Endothelial cell of umbilical vein (primary cell): Measurements from ENCODE around the gene GDA. TPM values are rescaled to one million over a fixed set of nuclear protein-coding genes. Genes with fewer than 3 reads are reported as not detected.
A peak's percentile ranks its signal among the peaks of the same experiment; 100 is the strongest.

Experiments used
- BruUV-seq: library from RNA; stranded (reverse); fragments of 400-500 nt; replicated peaks from 2 replicates; lab custom pipeline; 2021; lab: Mats Ljungman, UMichigan
- CTCF ChIA-PET: fragments of 300-600, 350-600 bp; sonication (Branson Sonifier 250); formaldehyde crosslinking; loops from one replicate; lab custom pipeline; 2021; ENCODE audit warnings: antibody characterized with exemption, inconsistent platforms; lab: Charles Lee
- POLR2A ChIA-PET: fragments of 300-600, 350-600 bp; sonication (Branson Sonifier 250); formaldehyde crosslinking; loops from one replicate; lab custom pipeline; 2021; ENCODE audit warnings: antibody characterized with exemption, inconsistent platforms; lab: Charles Lee
- DNase-seq: peaks from one replicate; pipeline ENCODE4 v3.0.0-alpha.2; 2011; ENCODE audit warnings: low read depth, low spot score
- FAIRE-seq: peaks from 2 replicates; lab custom pipeline; 2011; peaks lifted over from hg19 to GRCh38; lab: Jason Lieb, UNC
- H2AFZ ChIP-seq: 2 replicates; pipeline ENCODE4 v1.6.0; 2012; ENCODE audit warnings: low read depth, low read length, control low read depth, inconsistent platforms
- H3K27ac ChIP-seq: 2 replicates; pipeline ENCODE4 v1.5.1; 2011; ENCODE audit warnings: low read depth, mild to moderate bottlenecking, control low read depth, low read length, moderate library complexity; ENCODE audit not compliant: insufficient read depth
- H3K27me3 ChIP-seq, 2 experiments: 2 replicates each; pipeline versions ENCODE4 v1.6.0 to v1.6.1; 2011; ENCODE audit warnings: low read length in 2 of 2, mixed read lengths in 1 of 2; ENCODE audit not compliant: control insufficient read depth in 2 of 2, insufficient read depth in 2 of 2
- H3K36me3 ChIP-seq, 2 experiments: 2 replicates in 1 of 2; 3 replicates in 1 of 2; pipeline ENCODE4 v1.5.1; 2011; ENCODE audit warnings: low read length in 2 of 2, mild to moderate bottlenecking in 1 of 2, moderate library complexity in 1 of 2; ENCODE audit not compliant: control insufficient read depth in 2 of 2, insufficient read depth in 2 of 2; ENCODE audit errors: extremely low read depth in 1 of 2
- H3K4me1 ChIP-seq: 3 replicates; pipeline ENCODE4 v1.5.1; 2011; ENCODE audit warnings: mild to moderate bottlenecking, low read length; ENCODE audit not compliant: control insufficient read depth, insufficient read depth; ENCODE audit errors: extremely low read depth
- H3K4me2 ChIP-seq: 2 replicates; pipeline ENCODE4 v1.6.1; 2011; ENCODE audit warnings: low read length, control low read depth, mixed read lengths; ENCODE audit not compliant: insufficient read depth
- H3K4me3 ChIP-seq, 3 experiments: fragments of 200-600 bp in 1 of 3; sonication (generic), shearing (Covaris generic) in 1 of 3; replicated peaks in 1 of 3; 2 replicates each; pipeline ENCODE4 v1.5.1; 2011 to 2016; ENCODE audit warnings: control low read depth in 3 of 3, low read length in 3 of 3, mild to moderate bottlenecking in 2 of 3, inconsistent platforms in 1 of 3, low read depth in 1 of 3, moderate library complexity in 1 of 3; ENCODE audit not compliant: insufficient read depth in 1 of 3
- H3K79me2 ChIP-seq: 2 replicates; pipeline ENCODE4 v1.6.0; 2012; ENCODE audit warnings: low read length, inconsistent platforms; ENCODE audit not compliant: control insufficient read depth, insufficient read depth
- H3K9ac ChIP-seq: replicated peaks from 2 replicates; pipeline ENCODE3; 2011; ENCODE audit warnings: low read length, control low read depth; ENCODE audit not compliant: insufficient read depth; ENCODE audit errors: extremely low read depth
- H3K9me1 ChIP-seq: replicated peaks from 3 replicates; pipeline ENCODE4 v1.6.0; 2011; ENCODE audit warnings: mild to moderate bottlenecking, low read length; ENCODE audit not compliant: control insufficient read depth, insufficient read depth; ENCODE audit errors: extremely low read depth
- H3K9me3 ChIP-seq: replicated peaks from 2 replicates; pipeline ENCODE4 v1.5.1; 2012; ENCODE audit warnings: low read length, inconsistent platforms; ENCODE audit not compliant: control insufficient read depth, insufficient read depth
- H4K20me1 ChIP-seq: replicated peaks from 2 replicates; pipeline ENCODE3; 2011; ENCODE audit warnings: mild to moderate bottlenecking, low read length; ENCODE audit not compliant: control insufficient read depth, insufficient read depth; ENCODE audit errors: extremely low read depth
- EZH2 ChIP-seq: IDR thresholded peaks from 2 replicates; pipeline ENCODE4 v1.6.1; 2012; ENCODE audit warnings: borderline replicate concordance, low read depth, mild to moderate bottlenecking, moderate library complexity, low read length, inconsistent platforms; ENCODE audit not compliant: severe bottlenecking
- FOS ChIP-seq: IDR thresholded peaks from 2 replicates; pipeline ENCODE4 v1.6.1; 2011; ENCODE audit warnings: mild to moderate bottlenecking, low read length, moderate library complexity, borderline replicate concordance; ENCODE audit not compliant: insufficient read depth
- GATA2 ChIP-seq: IDR thresholded peaks from 2 replicates; pipeline ENCODE4 v1.7.0; 2011; ENCODE audit warnings: low read depth, mild to moderate bottlenecking, moderate library complexity, mixed read lengths, low read length; ENCODE audit not compliant: insufficient read length, insufficient read depth
- JUN ChIP-seq: IDR thresholded peaks from 2 replicates; pipeline ENCODE4 v1.6.1; 2011; ENCODE audit warnings: borderline replicate concordance, low read depth; ENCODE audit not compliant: insufficient read length, insufficient read depth
- MYC ChIP-seq: IDR thresholded peaks from one replicate; pipeline ENCODE4 v1.6.1; 2011; ENCODE audit warnings: mild to moderate bottlenecking, low read depth, low read length
- POLR2A ChIP-seq: IDR thresholded peaks from 2 replicates; pipeline ENCODE4 v1.6.1; 2012; ENCODE audit warnings: low read depth, mild to moderate bottlenecking, control low read depth, low read length
- POLR2AphosphoS5 ChIP-seq: IDR thresholded peaks from 2 replicates; pipeline ENCODE4 v1.6.1; 2012; ENCODE audit warnings: low read depth, mild to moderate bottlenecking, control low read depth, low read length, moderate library complexity; ENCODE audit not compliant: insufficient read depth
- dilution Hi-C: fragments of 300-500 bp; cut with MboI; formaldehyde crosslinking; loops from one replicate; pipeline ENCODE4 v1.15.0; 2019; ENCODE audit warnings: low sequenced_read_pairs; ENCODE audit not compliant: extremely low pct_ligation_motif_present
- intact Hi-C: fragments of 100-400 bp; cut with micrococcal nuclease; formaldehyde crosslinking; loops from one replicate; pipeline ENCODE4 v1.10.0; 2022
- polyA plus RNA-seq, 4 experiments: library from polyadenylated mRNA; depleted of rRNA in 3 of 4; stranded (reverse) in 3 of 4; unstranded in 1 of 4; fragments of >200 nt; gene quantifications; 2 replicates each; pipeline versions ENCODE4 v1.2.1 to v1.2.3, GENCODE V29; 2011 to 2012; ENCODE audit warnings: missing spikeins in 1 of 4
- total RNA-seq: library from RNA; stranded (reverse); gene quantifications from 2 replicates; pipeline ENCODE4 v1.2.3, GENCODE V29; 2021
- TF ChIP-seq, protein P1 (sequence below), 2 donors: IDR thresholded peaks; 1 replicate in 1 of 2; 2 replicates in 1 of 2; pipeline ENCODE4 v1.5.1; 2011; ENCODE audit warnings: low read length in 2 of 2, mild to moderate bottlenecking in 2 of 2, moderate library complexity in 2 of 2, control low read depth in 1 of 2, inconsistent platforms in 1 of 2, low read depth in 1 of 2; ENCODE audit not compliant: insufficient read depth in 1 of 2; ENCODE audit errors: extremely low read depth in 1 of 2
- TF ChIP-seq, protein P2 (sequence below): IDR thresholded peaks from 2 replicates; pipeline ENCODE4 v1.6.1; 2011; ENCODE audit not compliant: insufficient read depth, insufficient read length

The GDA gene
- total and polyA plus RNA-seq, 2 donors (not counting 3 experiments of a cell fraction or from before 2014, with no cell fraction given) = not detected

DNA sequence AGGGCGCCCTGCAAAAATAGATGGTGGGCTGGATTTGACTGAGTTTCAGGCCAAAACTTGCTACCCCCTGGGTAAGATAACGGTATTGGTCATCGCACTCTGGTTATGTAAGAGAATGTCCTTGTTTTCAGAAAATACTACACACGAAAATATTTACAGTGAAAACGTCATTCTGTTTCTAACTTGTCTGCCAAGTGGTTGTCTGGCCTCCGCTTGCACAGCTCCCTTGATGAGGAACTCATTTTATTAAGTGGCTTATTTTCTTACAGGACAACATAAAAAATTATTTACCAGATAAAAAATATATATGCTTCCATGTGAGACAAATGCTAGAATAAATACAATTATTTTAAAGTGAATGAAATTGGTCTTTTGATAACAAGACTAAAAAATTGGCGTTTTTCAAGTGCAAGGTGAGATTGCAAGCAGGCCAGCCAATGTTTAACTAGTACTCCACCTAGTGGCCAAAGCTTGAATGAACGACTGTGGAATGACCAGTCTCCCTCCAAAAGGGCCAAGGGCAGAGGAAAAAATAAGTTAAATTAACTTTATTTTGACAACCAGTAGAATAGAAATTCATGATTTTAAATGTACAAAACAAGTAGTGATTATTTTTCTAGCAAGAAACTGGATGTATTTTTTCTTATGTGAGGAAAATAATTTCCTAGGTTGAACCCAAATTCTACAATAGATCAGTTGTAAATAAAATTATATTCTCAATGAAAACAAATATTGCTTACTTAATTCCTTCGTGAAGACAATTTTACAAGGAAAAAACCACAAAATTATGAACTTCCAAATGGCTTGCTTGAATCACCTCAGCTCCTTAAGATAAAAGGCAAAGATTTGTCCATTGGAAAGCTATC, 122.6 kb downstream of the GDA start:
- Histone ChIP-seq H3K79me2 (no peaks in the 10 kb centered on the region), H4K20me1 (no peaks in the 10 kb centered on the region), H3K27me3 (peaks cover 2 to 4% of the 10 kb centered on the region in 2 experiments), H3K4me1 (no peaks in the 10 kb centered on the region), H3K27ac (no peak overlapping the region), H3K4me2 (no peak overlapping the region), H3K36me3 (no peaks in the 10 kb centered on the region), H3K9me1 (no peaks in the 10 kb centered on the region), H3K9ac (no peak overlapping the region), H3K9me3 (no peaks in the 10 kb centered on the region), H2AFZ (no peak overlapping the region), H3K4me3 (no peak overlapping the region)
- BruUV-seq = no TSS peak
- intact Hi-C loops (loop anchor here (1.0 kb wide), 3 partner anchors 69 to 465 kb away; no protein-coding TSS in a partner anchor), dilution Hi-C loops (no loop called here)
- no peak for TF ChIP-seq POLR2AphosphoS5
- TF ChIP-seq, protein P1, sequence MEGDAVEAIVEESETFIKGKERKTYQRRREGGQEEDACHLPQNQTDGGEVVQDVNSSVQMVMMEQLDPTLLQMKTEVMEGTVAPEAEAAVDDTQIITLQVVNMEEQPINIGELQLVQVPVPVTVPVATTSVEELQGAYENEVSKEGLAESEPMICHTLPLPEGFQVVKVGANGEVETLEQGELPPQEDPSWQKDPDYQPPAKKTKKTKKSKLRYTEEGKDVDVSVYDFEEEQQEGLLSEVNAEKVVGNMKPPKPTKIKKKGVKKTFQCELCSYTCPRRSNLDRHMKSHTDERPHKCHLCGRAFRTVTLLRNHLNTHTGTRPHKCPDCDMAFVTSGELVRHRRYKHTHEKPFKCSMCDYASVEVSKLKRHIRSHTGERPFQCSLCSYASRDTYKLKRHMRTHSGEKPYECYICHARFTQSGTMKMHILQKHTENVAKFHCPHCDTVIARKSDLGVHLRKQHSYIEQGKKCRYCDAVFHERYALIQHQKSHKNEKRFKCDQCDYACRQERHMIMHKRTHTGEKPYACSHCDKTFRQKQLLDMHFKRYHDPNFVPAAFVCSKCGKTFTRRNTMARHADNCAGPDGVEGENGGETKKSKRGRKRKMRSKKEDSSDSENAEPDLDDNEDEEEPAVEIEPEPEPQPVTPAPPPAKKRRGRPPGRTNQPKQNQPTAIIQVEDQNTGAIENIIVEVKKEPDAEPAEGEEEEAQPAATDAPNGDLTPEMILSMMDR (IDR thresholded peaks at IDR 0.05; ENCODE audit: extremely low read depth in 1 of 2, insufficient read depth in 1 of 2, low read depth in 1 of 2, low read length in 2 of 2) = peak; percentile 74 to 79
- peak; percentile 48 for DNase-seq
- CTCF ChIA-PET = interaction anchor here (0.6 to 5.3 kb wide), 45 partner anchors 8 to 684 kb away, joined by 3 to 237 read pairs (median 4); no protein-coding TSS in a partner anchor
- POLR2A ChIA-PET = no interaction called here
- peak; percentile 81 for FAIRE-seq

DNA sequence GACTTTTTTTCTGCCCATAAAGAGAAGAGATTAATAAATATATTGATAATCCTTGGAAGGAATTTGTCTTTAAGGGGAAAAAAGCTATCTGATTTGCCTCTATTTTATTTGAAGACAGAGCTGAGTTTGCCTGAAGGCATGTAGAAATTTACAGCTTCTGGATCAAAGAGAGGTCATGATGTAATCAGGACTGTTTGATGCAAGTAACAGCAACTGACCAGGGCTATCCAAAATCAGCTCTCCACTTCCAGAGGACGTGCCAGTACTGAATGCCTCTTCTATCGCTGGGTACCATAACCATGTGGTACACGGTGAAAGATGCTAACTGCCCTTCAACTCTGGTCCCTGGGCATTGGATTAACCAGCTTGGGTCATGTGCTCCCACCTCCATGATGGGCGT, 125.2 kb downstream of the GDA start:
- no peaks in the 10 kb centered on the region for H4K20me1 ChIP-seq
- H2AFZ ChIP-seq = no peak overlapping the region
- no TSS peak for BruUV-seq
- no peak overlapping the region for H3K27ac ChIP-seq
- CTCF ChIA-PET = interaction anchor here (0.7 to 5.3 kb wide), 3 partner anchors 229 to 535 kb away, joined by 3 to 237 read pairs (median 3); no protein-coding TSS in a partner anchor
- H3K4me1 ChIP-seq = no peaks in the 10 kb centered on the region
- POLR2A ChIA-PET = interaction anchor here (0.6 kb wide), 1 partner anchor 41 kb away, joined by 3 read pairs; no protein-coding TSS in a partner anchor
- no peaks in the 10 kb centered on the region for H3K9me3 ChIP-seq
- H3K27me3 ChIP-seq = peaks cover 3 to 4% of the 10 kb centered on the region in 2 experiments
- no peak overlapping the region for H3K4me2 ChIP-seq
- no peak for TF ChIP-seq MYC
- no peak for TF ChIP-seq EZH2
- TF ChIP-seq JUN = no peak
- TF ChIP-seq FOS = no peak
- no peak for TF ChIP-seq POLR2A
- no peak for TF ChIP-seq POLR2AphosphoS5
- TF ChIP-seq, protein P1 (IDR thresholded peaks at IDR 0.05; ENCODE audit: extremely low read depth in 1 of 2, insufficient read depth in 1 of 2, low read depth in 1 of 2, low read length in 2 of 2) = no peak
- no peak for TF ChIP-seq GATA2
- TF ChIP-seq, protein P2, sequence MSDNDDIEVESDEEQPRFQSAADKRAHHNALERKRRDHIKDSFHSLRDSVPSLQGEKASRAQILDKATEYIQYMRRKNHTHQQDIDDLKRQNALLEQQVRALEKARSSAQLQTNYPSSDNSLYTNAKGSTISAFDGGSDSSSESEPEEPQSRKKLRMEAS = no peak
- FAIRE-seq (no peak), DNase-seq (no peak)
- no peaks in the 10 kb centered on the region for H3K36me3 ChIP-seq
- no peak overlapping the region for H3K4me3 ChIP-seq
- no peak overlapping the region for H3K9ac ChIP-seq
- intact Hi-C loops (no loop called here), dilution Hi-C loops (no loop called here)
- no peaks in the 10 kb centered on the region for H3K9me1 ChIP-seq
- no peaks in the 10 kb centered on the region for H3K79me2 ChIP-seq
